A549 (cell line): ENCODE results near the gene CLMN. TPM values are rescaled to one million over a fixed set of nuclear protein-coding genes. Genes with fewer than 3 reads are reported as not detected.
A peak's percentile ranks its signal among the peaks of the same experiment; 100 is the strongest.

Experiments used
- ATAC-seq, 2 experiments: fragments of 200-7000 bp in 1 of 2; fragments of >200 bp in 1 of 2; cut with Nextera tagmentation in 1 of 2; cut with Tn5 transposase in 1 of 2; 3 replicates each; pipeline versions ENCODE4 v1.8.0 to v1.9.1; 2018 to 2020; ENCODE audit warnings: mild to moderate bottlenecking in 1 of 2, moderate library complexity in 1 of 2
- CTCF ChIA-PET: fragments of 300-600 bp; sonication (Branson Sonifier 250); formaldehyde crosslinking; extraction: SDS; loops from one replicate; lab custom pipeline; 2021; ENCODE audit warnings: antibody characterized with exemption, inconsistent platforms; lab: Yijun Ruan, JAX
- POLR2A ChIA-PET: fragments of 350-600 bp; formaldehyde crosslinking; extraction: SDS; loops from one replicate; lab custom pipeline; 2021; ENCODE audit warnings: antibody characterized with exemption, inconsistent platforms; lab: Yijun Ruan, JAX
- DNase-seq, 2 experiments: peaks; one replicate each; pipeline versions ENCODE4 v3.0.0 to v3.0.0-alpha.2; 2011 to 2016; ENCODE audit warnings: low read depth in 1 of 2, low spot score in 1 of 2
- FAIRE-seq: peaks from 2 replicates; lab custom pipeline; 2011; peaks lifted over from hg19 to GRCh38; lab: Jason Lieb, UNC
- H3K27ac ChIP-seq, 2 experiments: fragments of >200 bp; sonication (Bioruptor Twin); formaldehyde crosslinking; 3 replicates each; pipeline ENCODE4 v1.5.1; 2016 to 2017
- H3K4me1 ChIP-seq: fragments of >200 bp; sonication (Bioruptor Twin); formaldehyde crosslinking; 3 replicates; pipeline ENCODE4 v1.6.1; 2016
- H3K4me2 ChIP-seq: fragments of >200 bp; sonication (Bioruptor Twin); formaldehyde crosslinking; 3 replicates; pipeline ENCODE4 v1.6.1; 2016
- H3K4me3 ChIP-seq: fragments of >200 bp; sonication (Bioruptor Twin); formaldehyde crosslinking; 3 replicates; pipeline ENCODE4 v1.5.1; 2016
- H3K9me3 ChIP-seq: fragments of >200 bp; sonication (Bioruptor Twin); formaldehyde crosslinking; 3 replicates; pipeline ENCODE4 v1.6.1; 2016
- BHLHE40 ChIP-seq: IDR thresholded peaks from 2 replicates; pipeline ENCODE4 v1.6.1; 2012; ENCODE audit warnings: low read depth, low read length, inconsistent platforms
- CBX8 ChIP-seq: fragments of 200-600 bp; sonication (generic); IDR thresholded peaks from 2 replicates; pipeline ENCODE4 v1.6.1; 2016
- CTCF ChIP-seq: fragments of >200 bp; sonication (Bioruptor Twin); formaldehyde crosslinking; IDR thresholded peaks from 3 replicates; pipeline ENCODE4 v1.5.1; 2016
- ESRRA ChIP-seq: fragments of 150-350 bp; IDR thresholded peaks from 2 replicates; pipeline ENCODE4 v1.6.1; 2014; ENCODE audit warnings: mild to moderate bottlenecking, low read length, borderline replicate concordance
- FOSB ChIP-seq: fragments of 250-450 bp; sonication (Bioruptor Pico); IDR thresholded peaks from 2 replicates; pipeline ENCODE4 v1.5.0; 2020; ENCODE audit warnings: mild to moderate bottlenecking, moderate library complexity
- FOSL2 ChIP-seq, 2 experiments: fragments of 450-650 bp in 1 of 2; fragments of >200 bp in 1 of 2; sonication (Bioruptor Twin) in 1 of 2; formaldehyde crosslinking; IDR thresholded peaks; 2 replicates each; pipeline versions ENCODE4 v1.5.0 to v1.6.1; 2016 to 2020; ENCODE audit warnings: mild to moderate bottlenecking in 1 of 2, moderate library complexity in 1 of 2
- GATA3 ChIP-seq: IDR thresholded peaks from 2 replicates; pipeline ENCODE4 v1.6.1; 2012; ENCODE audit warnings: borderline replicate concordance
- HDAC2 ChIP-seq: fragments of 200-600 bp; sonication (generic); IDR thresholded peaks from 2 replicates; pipeline ENCODE4 v1.6.1; 2016
- HES2 ChIP-seq: fragments of >200 bp; sonication (Bioruptor Twin); formaldehyde crosslinking; IDR thresholded peaks from 2 replicates; pipeline ENCODE4 v1.6.1; 2016
- HMGXB4 ChIP-seq: fragments of 250-450 bp; sonication (Bioruptor Pico); IDR thresholded peaks from 2 replicates; pipeline ENCODE4 v1.5.0; 2021; ENCODE audit warnings: mild to moderate bottlenecking, moderate library complexity, borderline replicate concordance
- HOXB13 ChIP-seq: fragments of 250-450 bp; sonication (Bioruptor Pico); IDR thresholded peaks from 2 replicates; pipeline ENCODE4 v1.5.0; 2020; ENCODE audit warnings: low read depth, mild to moderate bottlenecking, moderate library complexity
- JUN ChIP-seq, 2 experiments: fragments of >200 bp; sonication (Bioruptor Twin); formaldehyde crosslinking; IDR thresholded peaks; 2 replicates in 1 of 2; 3 replicates in 1 of 2; pipeline ENCODE4 v1.6.1; 2016 to 2017
- KDM1A ChIP-seq: fragments of 200-600 bp; sonication (generic); IDR thresholded peaks from 2 replicates; pipeline ENCODE4 v1.6.1; 2016; ENCODE audit warnings: low read depth, mild to moderate bottlenecking
- MAZ ChIP-seq: fragments of 150-350 bp; IDR thresholded peaks from 2 replicates; pipeline ENCODE4 v1.6.1; 2014; ENCODE audit warnings: antibody characterized with exemption, low read depth, low read length, borderline replicate concordance
- NR3C1 ChIP-seq: fragments of >200 bp; sonication (Bioruptor Twin); formaldehyde crosslinking; IDR thresholded peaks from 3 replicates; pipeline ENCODE4 v1.6.1; 2017
- POLR2A ChIP-seq: IDR thresholded peaks from 2 replicates; pipeline ENCODE4 v1.6.1; 2012; ENCODE audit warnings: mild to moderate bottlenecking, low read length
- POLR2AphosphoS2 ChIP-seq: conservative IDR thresholded peaks from 2 replicates; pipeline ENCODE4 v1.6.1; 2012; ENCODE audit warnings: low read length, improper control_type of control experiment, inconsistent platforms
- RARB ChIP-seq: fragments of 250-450 bp; sonication (Bioruptor Pico); IDR thresholded peaks from 2 replicates; pipeline ENCODE4 v1.8.0; 2021; ENCODE audit warnings: mild to moderate bottlenecking, moderate library complexity
- TP53 ChIP-seq: fragments of 250-450 bp; sonication (Bioruptor Pico); IDR thresholded peaks from 2 replicates; pipeline ENCODE4 v1.5.0; 2021; ENCODE audit warnings: mild to moderate bottlenecking, moderate library complexity
- ZC3H11A ChIP-seq: fragments of 450-650 bp; IDR thresholded peaks from 2 replicates; pipeline ENCODE4 v1.6.1; 2014; ENCODE audit warnings: antibody characterized with exemption, mild to moderate bottlenecking
- ZFP36 ChIP-seq: fragments of 450-650 bp; IDR thresholded peaks from 2 replicates; pipeline ENCODE4 v1.6.1; 2014; ENCODE audit warnings: borderline replicate concordance; ENCODE audit not compliant: partially characterized antibody
- ZNF302 ChIP-seq: fragments of 250-450 bp; sonication (Bioruptor Pico); IDR thresholded peaks from 2 replicates; pipeline ENCODE4 v1.9.0; 2021; ENCODE audit warnings: inconsistent platforms, mild to moderate bottlenecking, moderate library complexity
- WGBS: methylation state at CpG from one replicate; pipeline ENCODE4 v1.1.6; 2017; ENCODE audit errors: missing lambda C conversion rate; 5-methylcytosine and 5-hydroxymethylcytosine counted together
- polyA plus RNA-seq, 4 experiments: library from polyadenylated mRNA; depleted of rRNA in 3 of 4; stranded (reverse); fragments of >200 nt; fragmentation: RNase III in 1 of 4; extraction: RNeasy Plus Mini Kit Qiagen cat#74134 plus additional on column Dnase treatment in 1 of 4; gene quantifications; 2 replicates in 3 of 4; 3 replicates in 1 of 4; pipeline ENCODE4 v1.2.3, GENCODE V29; 2011 to 2017

CLMN gene
- polyA plus RNA-seq, 2 of the 4 experiments (the other 2 are of a cell fraction): 2.9 to 10.6 TPM

- POLR2A ChIA-PET: no interaction called here
- Histone ChIP-seq H3K4me1 (peaks cover 38% of the 10 kb centered on the region), H3K4me3 (no peak overlapping the region), H3K4me2 (no peak overlapping the region), H3K9me3 (peaks cover 5% of the 10 kb centered on the region; the same call in 1 of the 3 replicates), H3K27ac (peak overlapping the region; percentile 3 to 88; a peak in 4 of 6 replicates)
- DNase-seq (no peak), FAIRE-seq (no peak), ATAC-seq (no peak)
- CTCF ChIA-PET: no interaction called here
- 96% methylated on average over 3 of the region's 3 CpGs for WGBS
- no peak for TF ChIP-seq HES2
- no peak for TF ChIP-seq POLR2AphosphoS2
- no peak for TF ChIP-seq HDAC2
- no peak for TF ChIP-seq TP53 (CRISPR knock-in tag)
- TF ChIP-seq GATA3: no peak
- no peak for TF ChIP-seq ZNF302
Observed at GRCh38 chr14:95262511-95262891, 57.2 kb downstream of the CLMN start.

GRCh38 chr14:95261616-95262510 is 57.8 kb downstream of the CLMN start:
- no peak overlapping the region for H3K4me2 ChIP-seq
- H3K9me3 ChIP-seq: peaks cover 4% of the 10 kb centered on the region; the same call in 1 of the 3 replicates
- POLR2A ChIA-PET: no interaction called here
- WGBS: 79% methylated on average over 16 of the region's 16 CpGs
- no peak overlapping the region for H3K4me3 ChIP-seq
- CTCF ChIA-PET: interaction anchor here (1.4 kb wide), 1 partner anchor 40 kb away, joined by 4 read pairs; no protein-coding TSS in a partner anchor
- TF ChIP-seq RARB: no peak
- no peak for TF ChIP-seq POLR2A
- no peak for TF ChIP-seq KDM1A
- TF ChIP-seq JUN (IDR thresholded peaks at IDR 0.05): no peak
- no peak for TF ChIP-seq FOSB (CRISPR knock-in tag)
- no peak for FAIRE-seq
- H3K27ac ChIP-seq: peak overlapping the region; percentile 20 to 88; a peak in 4 of 6 replicates
- ATAC-seq: no peak
- DNase-seq: no peak
- peaks cover 38% of the 10 kb centered on the region for H3K4me1 ChIP-seq

- DNase-seq: no peak
- no peak for FAIRE-seq
- WGBS: 86% methylated on average over 19 of the region's 19 CpGs
- ChIA-PET CTCF (interaction anchor here (0.7 to 1.4 kb wide), 2 partner anchors 11 to 39 kb away, joined by 3 to 4 read pairs; no protein-coding TSS in a partner anchor), POLR2A (no interaction called here)
- Histone ChIP-seq H3K4me3 (no peak overlapping the region), H3K9me3 (no peaks in the 10 kb centered on the region), H3K4me2 (no peak overlapping the region), H3K4me1 (peaks cover 38% of the 10 kb centered on the region), H3K27ac (peak overlapping the region in 1 of 2 experiments; percentile 88; a peak in 1 of 6 replicates)
- ATAC-seq: no peak
- TF ChIP-seq ESRRA (no peak), ZC3H11A (no peak), HOXB13 (CRISPR knock-in tag) (no peak), HMGXB4 (CRISPR knock-in tag) (no peak), FOSL2 (IDR thresholded peaks at IDR 0.05) (no peak), FOSL2 (CRISPR knock-in tag; IDR thresholded peaks at IDR 0.05) (0 out of 2 replicates have a peak, but pooled peaks have one; percentile 14), POLR2A (no peak), ZFP36 (peak; percentile 70), CBX8 (no peak), POLR2AphosphoS2 (no peak), NR3C1 (no peak), BHLHE40 (no peak), MAZ (no peak), CTCF (no peak)
Observed at GRCh38 chr14:95260537-95261361, 59.0 kb downstream of the CLMN start.
